Skeletal muscle tissue (tissue), 4 donors: ENCODE data around the gene PCDHA12. TPM values are rescaled to one million over a fixed set of nuclear protein-coding genes. Genes with fewer than 3 reads are reported as not detected.
"Not testable (repeated sequence)": the region's sequence is repeated elsewhere in the genome, so short reads cannot be mapped to it uniquely, and the experiment has no call there.

ENCODE experiments used
- H3K27ac ChIP-seq: one replicate; pipeline ENCODE4 v1.7.0; 2013; ENCODE audit warnings: mild to moderate bottlenecking, low read depth, low read length, inconsistent platforms
- H3K27me3 ChIP-seq, 3 donors: one replicate each; pipeline ENCODE4 v1.7.0; 2013; ENCODE audit warnings: low read length in 3 of 3; ENCODE audit not compliant: control insufficient read depth in 3 of 3, insufficient read depth in 3 of 3
- H3K36me3 ChIP-seq, 3 donors: one replicate each; pipeline ENCODE4 v1.7.0; 2013; ENCODE audit warnings: low read length in 3 of 3; ENCODE audit not compliant: control insufficient read depth in 3 of 3, insufficient read depth in 3 of 3
- H3K4me1 ChIP-seq, 3 donors: one replicate each; pipeline ENCODE4 v1.7.0; 2013; ENCODE audit warnings: low read length in 3 of 3, mild to moderate bottlenecking in 3 of 3; ENCODE audit not compliant: control insufficient read depth in 3 of 3, insufficient read depth in 3 of 3
- H3K4me3 ChIP-seq, 3 donors: one replicate each; pipeline ENCODE4 v1.7.0; 2013; ENCODE audit warnings: low read length in 3 of 3
- H3K9ac ChIP-seq, 3 donors: one replicate each; pipeline ENCODE4 v1.7.0; 2013; ENCODE audit warnings: low read length in 3 of 3, mild to moderate bottlenecking in 3 of 3, moderate library complexity in 2 of 3, low read depth in 1 of 3
- H3K9me3 ChIP-seq, 3 donors: one replicate each; pipeline ENCODE4 v1.7.0; 2013; ENCODE audit warnings: low read length in 3 of 3; ENCODE audit not compliant: control insufficient read depth in 3 of 3
- total RNA-seq: library from RNA; depleted of rRNA; stranded (reverse); fragments of >200 nt; gene quantifications from one replicate; pipeline ENCODE4 v1.2.3, GENCODE V29; 2014
- donor health status: Osteomylitis.

Gene PCDHA12, protein sequence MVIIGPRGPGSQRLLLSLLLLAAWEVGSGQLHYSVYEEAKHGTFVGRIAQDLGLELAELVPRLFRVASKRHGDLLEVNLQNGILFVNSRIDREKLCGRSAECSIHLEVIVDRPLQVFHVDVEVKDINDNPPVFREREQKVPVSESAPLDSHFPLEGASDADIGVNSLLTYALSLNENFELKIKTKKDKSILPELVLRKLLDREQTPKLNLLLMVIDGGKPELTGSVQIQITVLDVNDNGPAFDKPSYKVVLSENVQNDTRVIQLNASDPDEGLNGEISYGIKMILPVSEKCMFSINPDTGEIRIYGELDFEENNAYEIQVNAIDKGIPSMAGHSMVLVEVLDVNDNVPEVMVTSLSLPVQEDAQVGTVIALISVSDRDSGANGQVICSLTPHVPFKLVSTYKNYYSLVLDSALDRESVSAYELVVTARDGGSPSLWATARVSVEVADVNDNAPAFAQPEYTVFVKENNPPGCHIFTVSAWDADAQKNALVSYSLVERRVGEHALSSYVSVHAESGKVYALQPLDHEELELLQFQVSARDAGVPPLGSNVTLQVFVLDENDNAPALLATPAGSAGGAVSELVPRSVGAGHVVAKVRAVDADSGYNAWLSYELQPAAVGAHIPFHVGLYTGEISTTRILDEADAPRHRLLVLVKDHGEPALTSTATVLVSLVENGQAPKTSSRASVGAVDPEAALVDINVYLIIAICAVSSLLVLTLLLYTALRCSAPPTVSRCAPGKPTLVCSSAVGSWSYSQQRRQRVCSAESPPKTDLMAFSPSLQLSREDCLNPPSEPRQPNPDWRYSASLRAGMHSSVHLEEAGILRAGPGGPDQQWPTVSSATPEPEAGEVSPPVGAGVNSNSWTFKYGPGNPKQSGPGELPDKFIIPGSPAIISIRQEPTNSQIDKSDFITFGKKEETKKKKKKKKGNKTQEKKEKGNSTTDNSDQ
- total RNA-seq = not detected

- Histone ChIP-seq H3K9ac (no peak within 1 kb of the TSS), H3K36me3 (no peaks in the 10 kb centered on the region), H3K27me3 (peaks cover 0 to 10% (median 10%) of the 10 kb centered on the region in 3 donors), H3K4me1 (no peaks in the 10 kb centered on the region), H3K9me3 (peaks cover 5 to 11% (median 6%) of the 10 kb centered on the region in 3 donors), H3K27ac (no peak within 1 kb of the TSS), H3K4me3 (no peak within 1 kb of the TSS)
These were observed at the start of gene PCDHA12 for GRCh38 chr5:140875085-140876065. TSS of gene PCDHA12 (plus strand) at chr5:140875308. CDS start at chr5:140875473, 165 bp downstream.

DNA sequence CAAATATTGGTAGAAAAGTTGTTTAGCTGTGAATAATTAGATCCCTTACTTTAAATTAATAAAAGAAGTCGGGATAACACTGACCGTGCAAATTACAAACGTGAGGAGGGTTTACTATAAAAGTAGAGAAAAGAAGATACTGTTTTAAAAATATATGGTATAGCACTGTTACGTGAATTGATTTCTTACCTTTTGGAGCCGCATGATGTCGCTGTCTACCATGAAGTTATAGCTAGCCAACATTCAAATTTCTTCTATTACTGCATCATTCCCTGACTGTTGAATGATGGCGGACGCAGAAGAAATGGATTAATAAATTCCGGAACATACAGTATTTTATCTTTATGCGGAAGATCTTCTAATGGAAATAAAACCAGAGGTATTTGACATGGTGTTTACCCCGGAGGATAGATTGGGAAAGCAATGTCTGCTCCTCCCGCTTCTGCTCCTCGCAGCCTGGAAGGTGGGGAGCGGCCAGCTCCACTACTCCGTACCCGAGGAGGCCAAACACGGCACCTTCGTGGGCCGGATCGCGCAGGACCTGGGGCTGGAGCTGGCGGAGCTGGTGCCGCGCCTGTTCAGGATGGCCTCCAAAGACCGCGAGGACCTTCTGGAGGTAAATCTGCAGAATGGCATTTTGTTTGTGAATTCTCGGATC lies 47.3 kb upstream of the PCDHA12 start, which contains the start of gene PCDHA6:
Gene PCDHA6, plus strand, starts transcription at position 257 of the 658 bp plus-strand sequence. Its CDS starts 132 bp downstream, at position 389.
- Histone ChIP-seq H3K4me3 (no peak within 1 kb of the TSS), H3K27ac (no peak within 1 kb of the TSS), H3K9me3 (peaks cover 0 to 13% (median 2%) of the 10 kb centered on the region in 3 donors), H3K36me3 (no peaks in the 10 kb centered on the region), H3K27me3 (peaks cover 0 to 21% (median 0%) of the 10 kb centered on the region in 3 donors), H3K4me1 (no peaks in the 10 kb centered on the region), H3K9ac (no peak within 1 kb of the TSS)

DNA sequence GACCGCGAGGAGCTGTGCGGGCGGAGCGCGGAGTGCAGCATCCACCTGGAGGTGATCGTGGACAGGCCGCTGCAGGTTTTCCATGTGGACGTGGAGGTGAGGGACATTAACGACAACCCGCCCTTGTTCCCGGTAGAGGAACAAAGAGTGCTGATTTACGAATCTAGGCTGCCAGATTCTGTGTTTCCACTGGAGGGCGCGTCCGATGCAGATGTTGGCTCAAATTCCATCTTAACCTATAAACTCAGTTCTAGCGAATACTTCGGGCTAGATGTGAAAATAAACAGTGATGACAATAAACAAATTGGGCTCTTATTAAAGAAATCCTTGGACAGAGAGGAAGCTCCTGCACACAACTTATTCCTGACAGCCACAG lies 46.8 kb upstream of the PCDHA12 start:
- Histone ChIP-seq H3K27me3 (peaks cover 0 to 19% (median 0%) of the 10 kb centered on the region in 3 donors), H3K4me3 (no peak overlapping the region), H3K9ac (no peak overlapping the region), H3K4me1 (no peaks in the 10 kb centered on the region), H3K27ac (no peak overlapping the region), H3K36me3 (no peaks in the 10 kb centered on the region), H3K9me3 (peaks cover 0 to 13% (median 2%) of the 10 kb centered on the region in 3 donors)

DNA sequence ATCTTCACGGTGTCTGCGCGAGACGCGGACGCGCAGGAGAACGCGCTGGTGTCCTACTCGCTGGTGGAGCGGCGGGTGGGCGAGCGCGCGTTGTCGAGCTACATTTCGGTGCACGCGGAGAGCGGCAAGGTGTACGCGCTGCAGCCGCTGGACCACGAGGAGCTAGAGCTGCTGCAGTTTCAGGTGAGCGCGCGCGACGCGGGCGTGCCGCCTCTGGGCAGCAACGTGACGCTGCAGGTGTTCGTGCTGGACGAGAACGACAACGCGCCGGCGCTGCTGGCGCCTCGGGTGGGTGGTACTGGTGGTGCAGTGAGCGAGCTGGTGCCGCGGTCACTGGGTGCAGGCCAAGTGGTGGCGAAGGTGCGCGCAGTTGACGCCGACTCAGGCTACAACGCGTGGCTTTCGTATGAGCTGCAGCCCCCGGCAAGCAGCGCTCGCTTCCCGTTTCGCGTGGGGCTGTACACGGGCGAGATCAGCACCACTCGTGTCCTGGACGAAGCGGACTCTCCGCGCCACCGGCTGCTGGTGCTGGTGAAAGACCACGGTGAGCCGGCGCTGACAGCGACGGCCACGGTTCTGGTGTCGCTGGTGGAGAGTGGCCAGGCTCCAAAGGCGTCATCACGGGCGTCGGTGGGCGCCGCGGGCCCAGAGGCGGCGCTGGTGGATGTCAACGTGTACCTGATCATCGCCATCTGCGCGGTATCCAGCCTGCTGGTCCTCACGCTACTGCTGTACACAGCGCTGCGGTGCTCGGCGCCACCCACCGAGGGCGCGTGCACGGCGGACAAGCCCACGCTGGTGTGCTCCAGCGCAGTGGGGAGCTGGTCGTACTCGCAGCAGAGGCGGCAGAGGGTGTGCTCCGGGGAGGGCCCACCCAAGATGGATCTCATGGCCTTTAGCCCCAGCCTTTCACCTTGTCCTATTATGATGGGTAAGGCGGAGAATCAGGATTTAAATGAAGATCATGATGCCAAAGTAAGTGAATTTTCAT lies 45.3 kb upstream of the PCDHA12 start:
- H3K27me3 ChIP-seq = peaks cover 0 to 14% (median 0%) of the 10 kb centered on the region in 3 donors
- not testable (repeated sequence) for H3K4me3 ChIP-seq, H3K36me3 ChIP-seq, H3K9ac ChIP-seq, H3K9me3 ChIP-seq, H3K4me1 ChIP-seq, H3K27ac ChIP-seq

DNA sequence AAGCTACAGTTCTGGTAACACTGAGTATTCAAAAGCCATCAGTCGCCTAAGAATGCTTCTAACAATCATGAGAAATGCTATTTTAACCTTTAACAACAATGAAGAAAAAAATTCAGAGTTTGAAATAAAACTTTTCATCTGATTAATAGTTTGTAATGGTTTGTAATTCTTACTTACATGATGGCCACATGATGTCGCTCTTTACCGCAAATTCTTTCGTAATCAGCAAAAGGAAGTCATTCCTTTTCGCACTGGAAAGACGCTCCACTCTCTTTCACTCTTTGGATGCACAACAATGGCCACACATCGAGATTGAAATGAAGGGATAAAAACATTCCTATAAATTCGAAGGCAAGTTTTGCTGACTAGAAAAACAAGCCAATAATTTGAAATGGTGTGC lies 41.1 kb upstream of the PCDHA12 start, which contains the start of gene PCDHA7:
Gene PCDHA7, plus strand, starts transcription at position 277 of the 400 bp plus-strand sequence. Its CDS starts 115 bp downstream, at position 392.
- Histone ChIP-seq H3K4me1 (no peaks in the 10 kb centered on the region), H3K27ac (no peak within 1 kb of the TSS), H3K4me3 (peak within 1 kb of the TSS in 1 of 3 donors; percentile 23), H3K9ac (no peak within 1 kb of the TSS), H3K36me3 (no peaks in the 10 kb centered on the region), H3K9me3 (peaks cover 2 to 19% (median 7%) of the 10 kb centered on the region in 3 donors), H3K27me3 (peaks cover 0 to 6% (median 4%) of the 10 kb centered on the region in 3 donors)

- peaks cover 2 to 19% (median 7%) of the 10 kb centered on the region in 3 donors for H3K9me3 ChIP-seq
These were observed 40.6 kb upstream of the PCDHA12 start for GRCh38 chr5:140834439-140835008.

GRCh38 chr5:140835622-140836510 lies 39.2 kb upstream of the PCDHA12 start:
- no peak overlapping the region for H3K9ac ChIP-seq
- H3K27me3 ChIP-seq = peaks cover 0 to 4% (median 2%) of the 10 kb centered on the region in 3 donors
- no peaks in the 10 kb centered on the region for H3K4me1 ChIP-seq
- H3K27ac ChIP-seq = no peak overlapping the region
- peaks cover 3 to 16% (median 6%) of the 10 kb centered on the region in 3 donors for H3K9me3 ChIP-seq
- H3K36me3 ChIP-seq = no peaks in the 10 kb centered on the region
- H3K4me3 ChIP-seq = no peak overlapping the region

More at GRCh38 chr5:140834439-140835008, 40.6 kb upstream of the PCDHA12 start:
- H3K27ac ChIP-seq, H3K27me3 ChIP-seq, H3K4me1 ChIP-seq, H3K9ac ChIP-seq, H3K36me3 ChIP-seq: not testable (repeated sequence)
- H3K4me3 ChIP-seq = peak overlapping the region in 1 of 3 donors; percentile 23
